IMR-90 (cell line): ENCODE measurements around the gene TPGS1. TPM values are rescaled to one million over a fixed set of nuclear protein-coding genes. Genes with fewer than 3 reads are reported as not detected.

Source experiments
- ATAC-seq: fragments of 200-7000 bp; cut with Tn5 transposase; 2 replicates; pipeline ENCODE4 v1.9.1; 2020; ENCODE audit warnings: low read depth, mild to moderate bottlenecking, moderate library complexity
- BruUV-seq: library from RNA; stranded (reverse); fragments of 400-500 nt; replicated peaks from 2 replicates; lab custom pipeline; 2021; lab: Mats Ljungman, UMichigan
- CTCF ChIA-PET: fragments of 300-600 bp; formaldehyde crosslinking; extraction: SDS; loops from one replicate; lab custom pipeline; 2021; ENCODE audit warnings: antibody characterized with exemption; lab: Yijun Ruan, JAX
- POLR2A ChIA-PET: fragments of 300-600 bp; sonication (Branson Sonifier 250); formaldehyde crosslinking; loops from one replicate; lab custom pipeline; 2022; ENCODE audit warnings: antibody characterized with exemption; ENCODE audit not compliant: unreplicated experiment; lab: Charles Lee
- DNase-seq: peaks from one replicate; pipeline ENCODE4 v3.0.0; 2013
- H2AFZ ChIP-seq: replicated peaks from 2 replicates; pipeline ENCODE3; 2013; ENCODE audit warnings: low read length, mild to moderate bottlenecking; ENCODE audit not compliant: poor library complexity
- H2AK5ac ChIP-seq: 2 replicates; pipeline ENCODE4 v1.6.1; 2013; ENCODE audit warnings: low read depth, low read length, inconsistent platforms
- H2AK9ac ChIP-seq: replicated peaks from 2 replicates; pipeline ENCODE3; 2013; ENCODE audit warnings: mild to moderate bottlenecking, low read depth, low read length, moderate library complexity; ENCODE audit not compliant: poor library complexity
- H2BK120ac ChIP-seq: 2 replicates; pipeline ENCODE4 v1.6.1; 2013; ENCODE audit warnings: low read depth, low read length, inconsistent platforms
- H2BK15ac ChIP-seq: 3 replicates; pipeline ENCODE4 v1.6.1; 2013; ENCODE audit warnings: low read depth, low read length, inconsistent platforms
- H2BK20ac ChIP-seq: 2 replicates; pipeline ENCODE4 v1.6.1; 2013; ENCODE audit warnings: low read depth, mild to moderate bottlenecking, inconsistent platforms, low read length, moderate library complexity
- H2BK5ac ChIP-seq: 2 replicates; pipeline ENCODE4 v1.6.1; 2013; ENCODE audit warnings: mild to moderate bottlenecking, low read depth, low read length, inconsistent platforms; ENCODE audit not compliant: poor library complexity, severe bottlenecking
- H3K14ac ChIP-seq: replicated peaks from 2 replicates; pipeline ENCODE4 v1.6.1; 2013; ENCODE audit warnings: low read depth, low read length, inconsistent platforms
- H3K18ac ChIP-seq: 2 replicates; pipeline ENCODE4 v1.6.1; 2013; ENCODE audit warnings: low read depth, low read length, control low read depth
- H3K23ac ChIP-seq: 2 replicates; pipeline ENCODE4 v1.6.1; 2013; ENCODE audit warnings: low read depth, low read length, inconsistent platforms
- H3K27ac ChIP-seq: 2 replicates; pipeline ENCODE4 v1.5.1; 2013; ENCODE audit warnings: mild to moderate bottlenecking, control low read depth, low read length; ENCODE audit not compliant: insufficient read depth
- H3K27me3 ChIP-seq: 2 replicates; pipeline ENCODE4 v1.6.1; 2013; ENCODE audit warnings: low read length; ENCODE audit not compliant: control insufficient read depth, insufficient read depth
- H3K36me3 ChIP-seq: 2 replicates; pipeline ENCODE4 v1.6.1; 2013; ENCODE audit warnings: low read length, mixed read lengths; ENCODE audit not compliant: control insufficient read depth, insufficient read depth
- H3K4ac ChIP-seq: 2 replicates; pipeline ENCODE4 v1.6.1; 2013; ENCODE audit warnings: low read depth, low read length, inconsistent platforms
- H3K4me1 ChIP-seq: 2 replicates; pipeline ENCODE4 v1.6.1; 2013; ENCODE audit warnings: low read length, mixed read lengths; ENCODE audit not compliant: control insufficient read depth, insufficient read depth
- H3K4me2 ChIP-seq: 2 replicates; pipeline ENCODE4 v1.6.1; 2013; ENCODE audit warnings: low read depth, mild to moderate bottlenecking, control low read depth, low read length, moderate library complexity
- H3K4me3 ChIP-seq: 2 replicates; pipeline ENCODE4 v1.5.1; 2013; ENCODE audit warnings: low read depth, mild to moderate bottlenecking, control low read depth, low read length, moderate library complexity; ENCODE audit not compliant: insufficient read depth
- H3K56ac ChIP-seq: 2 replicates; pipeline ENCODE4 v1.6.1; 2013; ENCODE audit warnings: low read length, inconsistent platforms; ENCODE audit not compliant: insufficient read depth; ENCODE audit errors: extremely low read depth
- H3K79me1 ChIP-seq, 2 experiments: 2 replicates each; pipeline ENCODE4 v1.6.1; 2013; ENCODE audit warnings: low read length in 2 of 2, inconsistent platforms in 1 of 2, low read depth in 1 of 2
- H3K9ac ChIP-seq: 2 replicates; pipeline ENCODE4 v1.6.1; 2013; ENCODE audit warnings: low read depth, low read length, control low read depth
- H3K9me1 ChIP-seq: 2 replicates; pipeline ENCODE4 v1.6.1; 2013; ENCODE audit warnings: low read length, inconsistent platforms; ENCODE audit not compliant: insufficient read depth
- H3K9me3 ChIP-seq: 2 replicates; pipeline ENCODE4 v1.6.1; 2013; ENCODE audit warnings: low read length; ENCODE audit not compliant: control insufficient read depth, insufficient read depth
- H4K20me1 ChIP-seq: 2 replicates; pipeline ENCODE4 v1.6.1; 2013; ENCODE audit warnings: low read length, inconsistent platforms; ENCODE audit not compliant: insufficient read depth
- H4K5ac ChIP-seq: 2 replicates; pipeline ENCODE4 v1.6.1; 2013; ENCODE audit warnings: mild to moderate bottlenecking, low read depth, low read length, control low read depth
- H4K8ac ChIP-seq, 2 experiments: 2 replicates each; pipeline ENCODE4 v1.6.1; 2013; ENCODE audit warnings: low read depth in 2 of 2, low read length in 2 of 2, control low read depth in 1 of 2, inconsistent platforms in 1 of 2
- H4K91ac ChIP-seq: 2 replicates; pipeline ENCODE4 v1.6.1; 2013; ENCODE audit warnings: low read depth, low read length, inconsistent platforms; ENCODE audit not compliant: insufficient read depth
- BHLHE40 ChIP-seq: fragments of 150-350 bp; IDR thresholded peaks from 2 replicates; pipeline ENCODE4 v1.6.1; 2016; ENCODE audit warnings: mild to moderate bottlenecking, low read depth, low read length
- CEBPB ChIP-seq: IDR thresholded peaks from 2 replicates; pipeline ENCODE4 v1.6.1; 2012; ENCODE audit warnings: low read depth, low read length, improper control_type of control experiment
- CHD1 ChIP-seq: IDR thresholded peaks from 2 replicates; pipeline ENCODE4 v1.6.1; 2012; ENCODE audit warnings: low read depth, low read length, improper control_type of control experiment
- CTCF ChIP-seq: conservative IDR thresholded peaks from 2 replicates; pipeline ENCODE4 v1.5.1; 2012; ENCODE audit warnings: mild to moderate bottlenecking, low read depth, low read length, improper control_type of control experiment
- ELK1 ChIP-seq: fragments of 150-350 bp; IDR thresholded peaks from 2 replicates; pipeline ENCODE4 v1.6.1; 2016; ENCODE audit warnings: low read depth, mild to moderate bottlenecking, low read length, moderate library complexity, borderline replicate concordance
- FOS ChIP-seq: fragments of 150-350 bp; IDR thresholded peaks from 2 replicates; pipeline ENCODE4 v1.6.1; 2016; ENCODE audit warnings: low read depth, low read length
- MAFK ChIP-seq: IDR thresholded peaks from 2 replicates; pipeline ENCODE4 v1.6.1; 2012; ENCODE audit warnings: low read depth, low read length, improper control_type of control experiment
- MXI1 ChIP-seq: IDR thresholded peaks from 2 replicates; pipeline ENCODE4 v1.6.1; 2012; ENCODE audit warnings: low read depth, mild to moderate bottlenecking, low read length, moderate library complexity, borderline replicate concordance
- NFE2L2 ChIP-seq: fragments of 150-350 bp; IDR thresholded peaks from 2 replicates; pipeline ENCODE4 v1.6.1; 2016; ENCODE audit warnings: low read depth, mild to moderate bottlenecking, low read length
- RAD21 ChIP-seq: IDR thresholded peaks from 2 replicates; pipeline ENCODE4 v1.6.1; 2012; ENCODE audit warnings: low read length, improper control_type of control experiment
- RCOR1 ChIP-seq: IDR thresholded peaks from 2 replicates; pipeline ENCODE4 v1.6.1; 2012; ENCODE audit warnings: mild to moderate bottlenecking, low read length, improper control_type of control experiment; ENCODE audit not compliant: insufficient replicate concordance
- RFX5 ChIP-seq: IDR thresholded peaks from 2 replicates; pipeline ENCODE4 v1.8.0; 2012; ENCODE audit warnings: low read depth, mild to moderate bottlenecking, low read length, moderate library complexity
- SMC3 ChIP-seq: fragments of 150-350 bp; IDR thresholded peaks from 2 replicates; pipeline ENCODE4 v1.6.1; 2016; ENCODE audit warnings: low read depth, mild to moderate bottlenecking, antibody characterized with exemption, low read length, moderate library complexity
- USF2 ChIP-seq: fragments of 150-350 bp; IDR thresholded peaks from 2 replicates; pipeline ENCODE4 v1.6.1; 2017; ENCODE audit warnings: mild to moderate bottlenecking, antibody characterized with exemption, low read length, low read depth
- WGBS, 2 experiments: methylation state at CpG; one replicate each; pipeline versions ENCODE4 v1.1.5 to v1.1.7; 2013; ENCODE audit warnings: missing lambda C conversion rate in 2 of 2; ENCODE audit not compliant: insufficient read length in 1 of 2; ENCODE audit errors: extremely low coverage in 2 of 2; 5-methylcytosine and 5-hydroxymethylcytosine counted together
- dilution Hi-C: fragments of 300-500 bp; cut with HindIII; formaldehyde crosslinking; loops from one replicate; pipeline ENCODE4 v1.14.3; 2018; ENCODE audit warnings: low sequenced_read_pairs; ENCODE audit not compliant: unreplicated experiment
- in situ Hi-C: fragments of 300-500 bp; cut with MboI; formaldehyde crosslinking; loops from 3 replicates; pipeline ENCODE4 v1.14.3; 2019; ENCODE audit warnings: low sequenced_read_pairs, inconsistent platforms, mixed read lengths
- intact Hi-C: fragments of 100-400 bp; cut with micrococcal nuclease; formaldehyde crosslinking; loops from 2 replicates; pipeline ENCODE4 v1.10.0; 2022
- polyA plus RNA-seq, 3 experiments: library from polyadenylated mRNA; depleted of rRNA; stranded (reverse); fragments of >200 nt; gene quantifications; 2 replicates each; pipeline ENCODE4 v1.2.3, GENCODE V29; 2012; ENCODE audit warnings: low replicate concordance in 1 of 3
- total RNA-seq: library from RNA; depleted of rRNA; stranded (reverse); fragments of >200 nt; gene quantifications from 2 replicates; pipeline ENCODE4 v1.2.3, GENCODE V29; 2012

Gene TPGS1
- total and polyA plus RNA-seq, 2 of the 4 experiments (the other 2 are of a cell fraction) = 2.7 to 6.3 TPM

GRCh38 chr19:484494-484893 is 22.8 kb upstream of the TPGS1 start:
- peaks cover under 1% of the 10 kb centered on the region; the same call in 1 of the 2 replicates for H3K4me1 ChIP-seq
- TF ChIP-seq RFX5 (no peak), CEBPB (no peak), RCOR1 (no peak), SMC3 (no peak), USF2 (no peak), MAFK (no peak), CHD1 (no peak), MXI1 (no peak), RAD21 (no peak), FOS (no peak), ELK1 (no peak), NFE2L2 (no peak), BHLHE40 (no peak), CTCF (no peak)
- no peak overlapping the region for H2BK15ac ChIP-seq
- H4K91ac ChIP-seq = no peak overlapping the region
- no peak overlapping the region for H4K5ac ChIP-seq
- no peak overlapping the region for H3K14ac ChIP-seq
- CTCF ChIA-PET = no interaction called here
- H3K23ac ChIP-seq = no peak overlapping the region
- H2AK9ac ChIP-seq = no peak overlapping the region
- H3K9me3 ChIP-seq = no peaks in the 10 kb centered on the region
- no peak for ATAC-seq
- H3K4ac ChIP-seq = no peak overlapping the region
- no peak for DNase-seq
- H3K18ac ChIP-seq = no peak overlapping the region
- H2AFZ ChIP-seq = no peak overlapping the region
- H3K9me1 ChIP-seq = 0 out of 2 replicates have a peak, but pooled peaks cover under 1% of the 10 kb centered on the region
- H3K4me2 ChIP-seq = no peak overlapping the region
- no peaks in the 10 kb centered on the region for H4K20me1 ChIP-seq
- no peak overlapping the region for H4K8ac ChIP-seq
- no peak overlapping the region for H2BK20ac ChIP-seq
- 32% methylated on average over 8 of the region's 15 CpGs; no CpG with 5 or more reads in 1 of the 2 experiments for WGBS, 2 experiments
- POLR2A ChIA-PET = no interaction called here
- in situ Hi-C loops = no loop called here
- intact Hi-C loops = loop anchor here (10.0 kb wide), 1 partner anchor 140 kb away; the partner anchor contains the start of gene MIER2
- no peak overlapping the region for H3K4me3 ChIP-seq
- H3K9ac ChIP-seq = no peak overlapping the region
- H3K56ac ChIP-seq = no peak overlapping the region
- peaks cover 8% of the 10 kb centered on the region; the same call in 1 of the 2 replicates for H3K27me3 ChIP-seq
- no peak overlapping the region for H2AK5ac ChIP-seq
- no peak overlapping the region for H2BK5ac ChIP-seq
- no peaks in the 10 kb centered on the region for H3K36me3 ChIP-seq
- no TSS peak for BruUV-seq
- H3K27ac ChIP-seq = no peak overlapping the region
- dilution Hi-C loops = no loop called here
- H2BK120ac ChIP-seq = no peak overlapping the region
- peaks cover 0 to 2% of the 10 kb centered on the region in 2 experiments; a peak in 1 of 4 replicates for H3K79me1 ChIP-seq
